Measurements from ENCODE around the gene DLK1.

The DLK1 gene

GRCh38 chr14:100723135-100723829 is 3.4 kb upstream of the DLK1 start:
- Histone ChIP-seq H3K4me1 (no peaks in the 10 kb centered on the region), H3K4me3 (ENCODE audit: low read depth, low read length) (no peak overlapping the region), H2AFZ (no peak overlapping the region), H3K9ac (no peak overlapping the region), H3K79me2 (no peaks in the 10 kb centered on the region), H3K4me2 (ENCODE audit: low read length) (no peak overlapping the region), H3K27me3 (ENCODE audit: control insufficient read depth, insufficient read depth, low read length) (peaks cover 9% of the 10 kb centered on the region), H3K9me3 (ENCODE audit: control insufficient read depth, low read length) (no peaks in the 10 kb centered on the region), H3K36me3 (ENCODE audit: control insufficient read depth, insufficient read depth, low read length) (no peaks in the 10 kb centered on the region), H3K27ac (no peak overlapping the region)
- TF ChIP-seq CTCF (IDR thresholded peaks at IDR 0.05) = no peak

- H3K79me2 ChIP-seq = no peaks in the 10 kb centered on the region
Observed at GRCh38 chr14:100723830-100724437, 2.8 kb upstream of the DLK1 start.

GRCh38 chr14:100724536-100724935 is 2.2 kb upstream of the DLK1 start:
- no peak overlapping the region for H3K9ac ChIP-seq
- H3K27ac ChIP-seq = no peak overlapping the region
- H3K4me3 ChIP-seq (ENCODE audit: low read depth, low read length) = no peak overlapping the region
- no peaks in the 10 kb centered on the region for H3K9me3 ChIP-seq (ENCODE audit: control insufficient read depth, low read length)
- no peaks in the 10 kb centered on the region for H3K4me1 ChIP-seq
- no peak overlapping the region for H3K4me2 ChIP-seq (ENCODE audit: low read length)
- no peaks in the 10 kb centered on the region for H3K36me3 ChIP-seq (ENCODE audit: control insufficient read depth, insufficient read depth, low read length)
- no peaks in the 10 kb centered on the region for H3K79me2 ChIP-seq
- TF ChIP-seq CTCF (IDR thresholded peaks at IDR 0.05) = no peak
- peaks cover 9% of the 10 kb centered on the region for H3K27me3 ChIP-seq (ENCODE audit: control insufficient read depth, insufficient read depth, low read length)
- H2AFZ ChIP-seq = no peak overlapping the region

More at GRCh38 chr14:100723830-100724437, 2.8 kb upstream of the DLK1 start:
- Histone ChIP-seq H3K4me2 (ENCODE audit: low read length) (no peak overlapping the region), H3K27ac (no peak overlapping the region), H3K9me3 (ENCODE audit: control insufficient read depth, low read length) (no peaks in the 10 kb centered on the region), H3K36me3 (ENCODE audit: control insufficient read depth, insufficient read depth, low read length) (no peaks in the 10 kb centered on the region), H2AFZ (no peak overlapping the region), H3K4me3 (ENCODE audit: low read depth, low read length) (no peak overlapping the region), H3K27me3 (ENCODE audit: control insufficient read depth, insufficient read depth, low read length) (peaks cover 9% of the 10 kb centered on the region), H3K9ac (no peak overlapping the region), H3K4me1 (no peaks in the 10 kb centered on the region)
- TF ChIP-seq CTCF (IDR thresholded peaks at IDR 0.05) = no peak

GRCh38 chr14:100725587-100726387 is 905 bp upstream of the DLK1 start:
- Histone ChIP-seq H3K36me3 (ENCODE audit: control insufficient read depth, insufficient read depth, low read length) (no peaks in the 10 kb centered on the region), H3K27me3 (ENCODE audit: control insufficient read depth, insufficient read depth, low read length) (peaks cover 9% of the 10 kb centered on the region), H3K4me2 (ENCODE audit: low read length) (no peak overlapping the region), H3K4me3 (ENCODE audit: low read depth, low read length) (no peak overlapping the region), H3K79me2 (no peaks in the 10 kb centered on the region), H3K9me3 (ENCODE audit: control insufficient read depth, low read length) (no peaks in the 10 kb centered on the region), H3K27ac (no peak overlapping the region), H3K9ac (no peak overlapping the region), H3K4me1 (no peaks in the 10 kb centered on the region), H2AFZ (no peak overlapping the region)
- TF ChIP-seq CTCF (IDR thresholded peaks at IDR 0.05) = no peak
